MV-4-11 (cell line): ENCODE results near the gene KY.

Experiments used
- DNase-seq: peaks from one replicate; lab custom pipeline; 2025; lab: John Stamatoyannopoulos, UW

Gene KY

DNA sequence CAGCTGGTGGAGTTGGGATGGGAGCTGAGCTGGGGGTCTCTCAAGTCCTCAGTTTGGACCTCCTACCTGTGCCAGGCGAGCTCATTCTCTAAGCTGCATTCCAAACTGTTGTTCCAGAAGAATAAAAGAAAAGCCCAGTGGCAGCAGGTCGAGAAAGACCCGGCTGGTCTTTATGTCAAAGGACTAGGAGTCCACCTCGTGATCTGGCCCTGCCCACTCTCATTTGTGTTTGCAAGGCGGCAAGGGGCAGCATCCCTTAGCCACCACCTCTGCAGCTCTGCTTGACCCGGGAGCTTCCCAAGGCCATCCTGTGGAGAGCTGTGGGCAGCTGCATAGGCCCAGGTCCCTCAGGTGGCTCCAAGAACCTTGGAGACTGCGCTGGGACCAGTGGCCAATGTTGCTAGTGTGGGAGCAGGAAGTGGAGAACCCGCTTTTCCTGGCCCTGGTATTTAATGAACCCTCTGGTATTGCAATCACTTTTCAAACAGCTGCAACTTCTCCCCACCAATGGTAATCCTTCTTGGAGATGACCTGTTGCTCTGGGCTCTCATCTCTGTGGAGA is 30.9 kb downstream of the KY start:
- DNase-seq: no peak

DNA sequence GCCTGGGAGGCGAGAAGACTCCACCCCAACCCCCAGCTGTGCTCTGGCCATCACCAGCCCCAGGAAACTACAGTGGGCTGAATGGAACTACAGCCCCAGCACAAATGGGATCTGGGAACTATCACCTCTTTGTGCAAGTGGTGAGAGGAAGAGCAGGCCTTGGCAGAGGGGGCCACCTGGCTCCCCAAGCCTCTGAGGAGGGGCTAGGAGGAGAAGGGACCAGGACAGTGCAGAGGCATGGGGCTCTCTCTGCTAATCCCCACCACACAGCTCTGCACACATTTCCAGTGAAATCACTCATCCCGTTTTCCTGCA is 31.6 kb downstream of the KY start:
- no peak for DNase-seq

GRCh38 chr3:134618478-134619300 is 32.1 kb downstream of the KY start:
- no peak for DNase-seq

DNA sequence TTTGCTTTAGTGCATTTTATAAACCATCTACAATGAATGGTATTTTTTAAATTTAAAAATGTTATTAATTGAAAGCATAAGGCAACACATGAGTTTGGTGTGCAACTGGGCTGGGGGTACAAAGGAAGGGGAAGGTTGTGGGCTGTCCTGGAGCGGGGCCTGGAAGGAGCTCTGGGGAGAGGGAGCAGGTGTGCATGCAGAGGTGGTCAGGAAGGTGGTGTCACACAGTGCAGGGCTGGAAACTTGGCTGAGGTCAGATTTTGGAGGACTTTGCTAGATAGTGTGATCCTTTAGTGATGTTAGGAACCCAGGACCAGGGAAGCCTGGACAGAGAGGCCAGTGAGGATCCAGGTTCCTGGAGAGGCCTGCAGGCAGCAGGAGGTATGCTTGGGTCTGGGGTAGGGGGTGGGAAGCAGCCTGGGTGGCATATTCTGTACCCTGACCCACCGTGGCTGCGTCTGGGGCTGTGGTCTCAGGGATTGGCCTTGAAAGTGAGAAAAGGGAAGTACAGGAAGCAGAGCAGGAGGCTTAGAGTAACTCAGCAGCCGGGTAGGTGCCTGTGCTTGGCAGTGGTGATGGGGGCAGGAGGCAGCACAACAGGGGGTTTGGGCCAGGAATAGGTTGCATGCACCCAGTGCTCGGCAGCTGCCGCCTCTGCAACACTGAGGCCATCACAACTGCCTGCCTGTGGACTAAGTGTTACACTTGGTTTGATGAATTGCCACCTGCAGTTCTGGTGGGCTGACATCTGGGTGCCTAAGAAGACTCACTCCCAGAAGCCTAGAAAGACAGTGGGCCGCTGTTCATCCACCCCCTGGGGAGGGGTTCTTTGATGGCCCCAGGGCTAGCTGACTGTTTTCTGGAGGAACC is 33.0 kb downstream of the KY start:
- no peak for DNase-seq

GRCh38 chr3:134615743-134616142 is 35.1 kb downstream of the KY start:
- no peak for DNase-seq

GRCh38 chr3:134614955-134615354 is 35.9 kb downstream of the KY start:
- DNase-seq: no peak

GRCh38 chr3:134613006-134613520 is 37.8 kb downstream of the KY start:
- no peak for DNase-seq

- no peak for DNase-seq
Measured at GRCh38 chr3:134611516-134611915, 39.3 kb downstream of the KY start.

DNA sequence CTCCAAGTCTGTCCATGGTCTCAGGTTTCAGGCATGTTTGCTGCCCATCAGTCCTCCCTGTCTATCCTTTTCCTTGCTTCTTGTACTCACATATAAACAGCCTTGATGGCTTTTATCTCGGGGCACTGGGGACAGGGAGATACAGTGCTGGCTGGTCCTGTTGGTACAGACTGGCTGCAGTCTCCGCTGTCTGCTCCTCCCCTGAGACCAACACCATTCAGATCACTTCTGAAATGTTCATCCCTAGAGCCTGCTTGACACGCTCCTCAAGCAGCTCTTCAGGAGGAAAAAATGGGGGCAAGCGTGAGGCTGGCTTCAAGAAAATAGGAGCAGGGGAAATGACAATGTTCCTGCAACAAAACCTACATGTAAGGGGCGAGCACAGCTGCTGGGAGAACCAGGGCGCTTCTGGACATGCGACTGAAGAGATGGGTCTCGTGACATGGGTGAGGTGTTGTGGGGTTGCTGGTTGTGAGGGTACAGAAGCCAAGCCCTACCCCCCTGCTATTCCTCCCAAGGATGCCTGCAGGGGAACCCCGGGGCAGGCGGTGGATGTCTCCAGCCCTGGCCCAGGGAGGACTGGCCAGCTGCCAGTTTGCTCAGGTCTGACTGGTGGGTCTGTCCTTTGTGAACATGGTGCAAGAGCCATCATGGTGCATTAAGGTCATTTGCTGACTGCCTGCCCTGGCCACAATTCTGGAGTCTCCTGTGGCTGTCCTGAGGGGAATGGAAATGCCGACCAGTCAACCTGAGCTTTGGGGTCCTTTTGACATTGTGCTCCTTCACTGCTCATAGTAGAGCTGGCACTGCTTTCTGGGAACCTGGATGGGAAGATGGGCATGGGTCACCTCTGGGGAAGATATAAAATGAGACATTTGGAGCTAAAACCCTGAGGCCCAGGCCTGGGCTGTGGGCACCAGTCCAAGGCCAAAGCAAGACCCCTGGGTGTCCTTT is 40.1 kb downstream of the KY start:
- DNase-seq: no peak

- no peak for DNase-seq
Measured at GRCh38 chr3:134609821-134610431, 40.9 kb downstream of the KY start.

DNA sequence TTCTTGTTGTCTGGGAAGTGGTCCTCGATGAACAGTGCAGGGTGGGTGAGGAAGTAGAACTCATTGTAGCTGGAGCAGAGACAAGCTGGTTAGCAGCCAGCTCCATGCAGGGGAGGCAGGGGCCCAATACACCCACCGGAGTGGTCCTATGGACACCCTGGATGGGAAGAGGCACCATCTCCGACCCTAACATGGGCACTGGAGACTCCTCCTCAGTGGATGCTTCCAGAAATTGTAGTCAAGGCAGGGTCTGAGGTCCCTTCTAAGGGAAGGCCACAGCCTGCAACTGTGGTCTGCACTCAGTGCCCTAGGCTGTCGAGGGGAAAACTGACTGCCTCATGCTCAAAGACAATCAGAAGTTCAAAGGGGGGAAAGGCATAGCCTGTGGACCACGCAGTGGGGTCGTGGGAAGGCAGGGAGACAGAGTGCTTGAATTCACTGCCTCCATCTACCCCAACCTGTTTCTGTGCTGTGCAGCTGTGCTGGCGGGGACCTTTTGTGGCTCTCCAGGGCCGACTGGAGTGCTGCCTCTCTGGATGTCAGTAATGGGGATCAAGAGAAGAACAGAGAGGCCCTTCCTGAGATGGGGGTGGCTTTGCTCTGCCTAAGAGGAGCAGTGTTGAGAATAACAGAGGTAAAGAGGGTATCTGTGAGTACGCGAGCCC is 41.9 kb downstream of the KY start:
- no peak for DNase-seq

- no peak for DNase-seq
Measured at GRCh38 chr3:134608023-134608770, 42.6 kb downstream of the KY start.

DNA sequence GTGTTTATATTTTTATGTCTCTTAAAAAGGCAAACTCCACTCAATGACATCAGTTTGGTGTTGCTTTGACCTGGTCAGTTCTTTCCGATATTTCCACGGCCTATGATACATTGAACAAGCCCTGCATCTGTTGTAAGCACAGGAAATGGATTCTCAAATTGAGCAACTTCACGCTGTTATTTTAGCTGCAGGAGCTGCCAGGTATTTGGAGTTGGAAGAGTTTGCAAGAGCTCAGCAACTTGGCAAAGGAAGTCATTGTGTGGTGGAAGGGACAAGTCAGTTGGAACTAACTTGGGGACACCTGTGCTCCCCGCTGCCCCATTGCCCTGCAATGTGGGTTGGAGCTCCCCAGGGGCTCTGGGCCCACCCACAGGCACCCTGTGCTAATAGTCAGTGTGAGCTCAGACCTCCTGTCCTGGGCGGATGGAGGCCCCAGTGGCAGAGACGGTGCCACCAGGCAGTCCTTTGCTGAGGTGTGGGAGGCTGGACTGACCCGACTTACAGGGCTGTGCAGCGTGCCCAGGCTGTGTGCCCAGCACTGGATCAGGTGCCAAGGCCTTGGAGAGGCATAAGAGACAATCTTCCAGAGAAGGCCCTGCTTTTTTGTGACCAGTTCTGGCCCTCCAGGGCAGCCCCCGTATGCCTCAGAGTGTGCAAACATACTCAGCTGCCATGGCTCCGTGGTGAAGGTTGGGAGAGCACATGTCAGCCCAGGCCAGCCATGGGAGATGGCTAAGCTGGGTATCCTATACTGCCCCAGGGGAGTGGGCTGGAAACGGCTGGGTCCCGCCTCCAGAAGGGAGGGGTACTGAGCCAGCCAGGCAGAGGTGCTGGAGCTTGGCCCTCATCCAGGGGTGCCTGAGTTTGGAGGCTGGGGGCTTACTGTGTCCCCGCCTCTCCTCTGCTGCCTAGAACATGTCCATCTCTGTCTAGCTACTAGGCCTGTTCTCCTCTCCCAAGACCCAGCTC is 43.5 kb downstream of the KY start:
- DNase-seq: no peak

GRCh38 chr3:134606033-134607025 is 44.5 kb downstream of the KY start:
- no peak for DNase-seq

- DNase-seq: no peak
Measured at GRCh38 chr3:134605556-134605955, 45.3 kb downstream of the KY start.

- DNase-seq: no peak
Measured at GRCh38 chr3:134603956-134604355, 46.9 kb downstream of the KY start.

DNA sequence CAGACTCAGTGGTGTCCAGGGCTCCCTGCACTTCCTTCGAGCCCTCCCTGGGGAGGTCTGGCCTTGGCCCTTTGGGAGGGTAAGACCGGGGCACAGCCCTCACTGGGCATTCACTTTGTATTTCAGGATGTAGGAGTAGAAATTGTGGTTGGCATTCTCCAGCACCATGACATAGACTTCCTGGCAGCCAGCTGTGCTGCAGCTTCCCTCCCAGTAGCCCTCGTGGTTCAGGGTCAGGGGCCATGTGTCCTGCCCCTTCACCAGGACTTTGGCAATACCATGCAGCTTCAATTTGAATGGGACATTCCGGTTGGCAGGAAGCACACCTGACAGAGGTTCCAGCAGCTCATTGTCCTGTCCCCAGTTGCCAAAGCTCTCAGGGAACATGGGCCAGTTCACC is 47.3 kb downstream of the KY start:
- no peak for DNase-seq

DNA sequence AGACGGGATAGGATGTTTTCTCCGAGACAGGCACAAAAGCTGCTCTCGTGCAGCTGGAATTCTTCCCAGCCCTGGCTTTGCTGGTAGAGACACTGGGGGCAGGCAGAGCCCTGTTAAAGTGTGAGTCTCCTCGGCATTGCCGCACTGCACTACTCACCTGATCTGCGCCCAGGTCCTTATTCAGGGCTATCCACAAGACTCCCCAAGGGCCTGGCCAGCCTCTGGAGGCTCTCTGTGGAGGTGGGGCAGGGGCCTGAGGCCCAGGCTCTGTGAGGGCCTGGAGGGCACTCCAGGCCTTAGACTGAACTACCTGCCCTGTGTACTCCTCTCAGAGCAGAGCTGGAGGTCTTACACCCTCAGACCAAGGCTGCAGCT is 48.4 kb downstream of the KY start:
- no peak for DNase-seq
